Heart left ventricle (tissue), 16 donors: ENCODE data around the gene LDHAL6B. TPM values are rescaled to one million over a fixed set of nuclear protein-coding genes. Genes with fewer than 3 reads are reported as not detected.
A peak's percentile ranks its signal among the peaks of the same experiment; 100 is the strongest.

ENCODE experiments used
- ATAC-seq, 4 donors: fragments of 200-7000 bp; cut with Tn5 transposase; one replicate each; pipeline ENCODE4 v1.9.1; 2020 to 2022; ENCODE audit warnings: moderate library complexity in 4 of 4, mild to moderate bottlenecking in 3 of 4, moderate number of reproducible peaks in 1 of 4
- DNase-seq, 5 donors: peaks; one replicate each; pipeline ENCODE4 v3.0.0-alpha.2; 2020
- H3K27ac ChIP-seq, 12 donors: fragments of 200-600 bp; sonication (generic) in 4 of 12; one replicate each; pipeline versions ENCODE4 v1.5.0 to v1.8.0; 2016 to 2022; ENCODE audit warnings: mild to moderate bottlenecking in 2 of 12
- H3K27me3 ChIP-seq, 9 donors: fragments of 200-600 bp; sonication (generic) in 2 of 9; one replicate each; pipeline versions ENCODE4 v1.5.1 to v1.8.0; 2016 to 2022; ENCODE audit warnings: mild to moderate bottlenecking in 3 of 9
- H3K36me3 ChIP-seq, 9 donors: fragments of 200-600 bp; sonication (generic) in 2 of 9; one replicate each; pipeline versions ENCODE4 v1.5.0 to v1.8.0; 2018 to 2022; ENCODE audit warnings: mild to moderate bottlenecking in 2 of 9
- H3K4me1 ChIP-seq, 12 donors: fragments of 200-600 bp; sonication (generic) in 4 of 12; one replicate each; pipeline versions ENCODE4 v1.5.0 to v1.8.0; 2016 to 2022; ENCODE audit warnings: mild to moderate bottlenecking in 3 of 12
- H3K4me3 ChIP-seq, 12 donors: fragments of 200-600 bp; sonication (generic) in 4 of 12; one replicate each; pipeline versions ENCODE4 v1.5.0 to v1.8.0; 2017 to 2022; ENCODE audit warnings: mild to moderate bottlenecking in 9 of 12, moderate library complexity in 4 of 12
- H3K9me3 ChIP-seq, 12 donors: fragments of 200-600 bp; sonication (generic) in 4 of 12; one replicate each; pipeline versions ENCODE4 v1.5.0 to v1.8.0; 2016 to 2022; ENCODE audit warnings: mild to moderate bottlenecking in 1 of 12
- POLR2A ChIP-seq, 2 donors: fragments of 450-650 bp; IDR thresholded peaks; one replicate each; pipeline ENCODE4 v1.6.1; 2017; ENCODE audit warnings: antibody characterized with exemption in 2 of 2, mild to moderate bottlenecking in 2 of 2, moderate library complexity in 2 of 2
- WGBS, 4 donors: extraction: QIAGEN DNeasy Blood & Tissue Kit in 2 of 4; methylation state at CpG; one replicate each; pipeline versions ENCODE4 v1.1.5 to v1.1.7; 2013 to 2018; 5-methylcytosine and 5-hydroxymethylcytosine counted together
- intact Hi-C, 10 donors: fragments of 100-400 bp; cut with DNase I; formaldehyde crosslinking; loops; one replicate each; pipeline versions ENCODE4 v1.11.1 to v1.14.2; 2022
- polyA plus RNA-seq, 2 donors: library from polyadenylated mRNA; stranded (reverse); fragments of 200-250 nt; gene quantifications; one replicate each; pipeline ENCODE4 v1.2.3, GENCODE V29; 2013
- total RNA-seq, 9 donors: library from RNA; depleted of rRNA in 2 of 9; stranded (reverse); fragments of >200 nt in 2 of 9; fragmentation: NEBNext Ultra II Directional in 3 of 9; extraction: Animal tissue kit (Norgen Biotek cat#: 25700) in 3 of 9; gene quantifications; one replicate each; pipeline versions ENCODE4 v1.1.0 to v1.2.4, GENCODE V29; 2016 to 2023
- TF ChIP-seq, protein P1 (sequence below), 12 donors: fragments of 200-600 bp; sonication (generic) in 4 of 12; IDR thresholded peaks; one replicate each; pipeline versions ENCODE4 v1.5.0 to v1.8.0; 2018 to 2022; ENCODE audit warnings: antibody characterized with exemption in 12 of 12, mild to moderate bottlenecking in 5 of 12
- donor health status: ischemic (EF 13 %, LVEDD 7.1; RV severe dilation, severe dysfunction).
- donor health status: healthy with polysubstance abuse.
- donor health status: DM: no; HTN: yes; CAD: no.
- donor health status: DM: no; HTN: no; CAD: no.
- donor health status: ischemic (EF 25% LVEDD 6.9; RV normal size, moderate dysfunction).
- donor health status: ischemic (EF 25% LVEDD 5.7; RV mildly dilated, moderate dysfunction).
- donor health status: healthy.
- donor health status: DM: yes; HTN: yes; CAD: no.
- donor health status: ischemic (EF 35%, LVEDD 5.7; RV mildly dilated, moderate dysfunction).
- donor health status: nonischemic (EF 11% LVEDD 7.7; RV severe dilation, severe dysfunction).
- donor health status: DM: yes; HTN: yes; CAD: no.
- donor health status: PGD.
- donor health status: ischemic (EF 29% LVEDD 5.4; RV normal size, mild dysfunction).
- donor health status: nonischemic (EF 23%, LVEDD 6.1; RV moderate dilation, normal function).

The LDHAL6B gene
- total and polyA plus RNA-seq, 11 donors: not detected

DNA sequence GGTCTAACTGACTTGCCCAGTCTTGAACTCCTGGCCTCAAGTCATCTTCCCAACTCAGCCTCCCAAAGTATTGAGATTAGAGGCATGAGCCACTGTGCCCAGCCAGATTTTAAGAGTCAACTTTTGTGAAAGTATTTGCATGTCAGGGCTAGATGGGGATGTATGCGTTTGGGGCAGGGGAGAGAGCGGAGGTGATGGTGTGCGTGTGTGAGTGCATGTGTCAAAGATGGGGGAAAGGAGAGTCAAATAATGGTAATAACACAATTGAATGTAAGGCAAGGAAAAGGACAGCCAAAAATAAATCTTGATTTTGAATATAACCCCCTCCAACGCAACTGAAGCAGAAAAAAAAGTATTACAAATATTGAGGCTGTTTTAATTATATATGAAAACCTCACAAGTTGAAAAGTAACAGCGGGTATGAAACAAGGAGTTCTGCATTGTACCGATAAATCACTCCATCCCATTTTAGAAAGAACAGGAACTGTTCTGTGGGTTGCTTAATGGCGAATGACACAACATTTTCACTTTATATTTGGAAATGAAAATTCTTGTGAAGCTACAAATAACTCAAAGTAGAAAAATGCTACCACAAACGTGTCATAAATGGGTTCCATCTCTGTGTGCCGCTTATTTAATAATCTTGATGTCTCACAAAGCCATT lies 29.9 kb upstream of the LDHAL6B start:
- Histone ChIP-seq H3K27ac (peak overlapping the region in 1 of 12 donors; percentile 89), H3K9me3 (peaks cover 0 to 7% (median 4%) of the 10 kb centered on the region in 12 donors), H3K27me3 (no peaks in the 10 kb centered on the region), H3K4me3 (no peak overlapping the region), H3K36me3 (peaks cover 0 to 62% (median 36%) of the 10 kb centered on the region in 9 donors), H3K4me1 (peaks cover 0 to 62% (median 8%) of the 10 kb centered on the region in 12 donors)
- WGBS, 4 donors: 89 to 95% (median 91%) methylated on average over 9 of the region's 9 CpGs
- intact Hi-C loops: loop anchor here in 3 of 10 donors (5.0 to 10.0 kb wide), 3 partner anchors 196 to 318 kb away; partner anchors contain the start of gene MYO1E (in 1 of the 3)
- ATAC-seq: no peak
- no peak for TF ChIP-seq POLR2A (IDR thresholded peaks at IDR 0.05)
- TF ChIP-seq, protein P1, sequence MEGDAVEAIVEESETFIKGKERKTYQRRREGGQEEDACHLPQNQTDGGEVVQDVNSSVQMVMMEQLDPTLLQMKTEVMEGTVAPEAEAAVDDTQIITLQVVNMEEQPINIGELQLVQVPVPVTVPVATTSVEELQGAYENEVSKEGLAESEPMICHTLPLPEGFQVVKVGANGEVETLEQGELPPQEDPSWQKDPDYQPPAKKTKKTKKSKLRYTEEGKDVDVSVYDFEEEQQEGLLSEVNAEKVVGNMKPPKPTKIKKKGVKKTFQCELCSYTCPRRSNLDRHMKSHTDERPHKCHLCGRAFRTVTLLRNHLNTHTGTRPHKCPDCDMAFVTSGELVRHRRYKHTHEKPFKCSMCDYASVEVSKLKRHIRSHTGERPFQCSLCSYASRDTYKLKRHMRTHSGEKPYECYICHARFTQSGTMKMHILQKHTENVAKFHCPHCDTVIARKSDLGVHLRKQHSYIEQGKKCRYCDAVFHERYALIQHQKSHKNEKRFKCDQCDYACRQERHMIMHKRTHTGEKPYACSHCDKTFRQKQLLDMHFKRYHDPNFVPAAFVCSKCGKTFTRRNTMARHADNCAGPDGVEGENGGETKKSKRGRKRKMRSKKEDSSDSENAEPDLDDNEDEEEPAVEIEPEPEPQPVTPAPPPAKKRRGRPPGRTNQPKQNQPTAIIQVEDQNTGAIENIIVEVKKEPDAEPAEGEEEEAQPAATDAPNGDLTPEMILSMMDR (IDR thresholded peaks at IDR 0.05): no peak
- no peak for DNase-seq

DNA sequence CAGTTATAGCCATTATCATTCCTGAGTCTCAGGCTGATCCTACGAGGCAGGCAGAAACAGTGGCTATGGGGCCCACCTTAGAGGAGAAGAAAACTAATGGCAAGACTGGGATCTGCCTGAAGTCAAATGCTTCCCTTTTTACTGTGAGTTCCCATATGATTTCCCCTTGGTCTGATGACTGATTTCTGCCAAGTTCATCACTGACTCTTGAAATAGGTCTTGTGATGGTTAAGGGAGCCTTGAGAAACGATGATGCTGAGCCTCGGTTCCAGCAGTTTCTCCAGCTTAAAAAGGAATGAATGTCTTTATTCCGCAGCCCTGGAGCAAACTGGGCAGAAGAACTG lies 29.4 kb upstream of the LDHAL6B start:
- intact Hi-C loops: loop anchor here in 3 of 10 donors (5.0 to 10.0 kb wide), 3 partner anchors 195 to 318 kb away; partner anchors contain the start of gene MYO1E (in 1 of the 3)
- no peak overlapping the region for H3K4me3 ChIP-seq
- DNase-seq (no peak), ATAC-seq (no peak)
- TF ChIP-seq POLR2A (IDR thresholded peaks at IDR 0.05): no peak
- TF ChIP-seq, protein P1 (IDR thresholded peaks at IDR 0.05): no peak
- H3K27ac ChIP-seq: peak overlapping the region in 1 of 12 donors; percentile 89
- no peaks in the 10 kb centered on the region for H3K27me3 ChIP-seq
- peaks cover 0 to 62% (median 8%) of the 10 kb centered on the region in 12 donors for H3K4me1 ChIP-seq
- H3K36me3 ChIP-seq: peaks cover 0 to 58% (median 33%) of the 10 kb centered on the region in 9 donors
- WGBS, 4 donors: 87 to 93% (median 92%) methylated on average over 4 of the region's 4 CpGs
- peaks cover 0 to 12% (median 9%) of the 10 kb centered on the region in 12 donors for H3K9me3 ChIP-seq

DNA sequence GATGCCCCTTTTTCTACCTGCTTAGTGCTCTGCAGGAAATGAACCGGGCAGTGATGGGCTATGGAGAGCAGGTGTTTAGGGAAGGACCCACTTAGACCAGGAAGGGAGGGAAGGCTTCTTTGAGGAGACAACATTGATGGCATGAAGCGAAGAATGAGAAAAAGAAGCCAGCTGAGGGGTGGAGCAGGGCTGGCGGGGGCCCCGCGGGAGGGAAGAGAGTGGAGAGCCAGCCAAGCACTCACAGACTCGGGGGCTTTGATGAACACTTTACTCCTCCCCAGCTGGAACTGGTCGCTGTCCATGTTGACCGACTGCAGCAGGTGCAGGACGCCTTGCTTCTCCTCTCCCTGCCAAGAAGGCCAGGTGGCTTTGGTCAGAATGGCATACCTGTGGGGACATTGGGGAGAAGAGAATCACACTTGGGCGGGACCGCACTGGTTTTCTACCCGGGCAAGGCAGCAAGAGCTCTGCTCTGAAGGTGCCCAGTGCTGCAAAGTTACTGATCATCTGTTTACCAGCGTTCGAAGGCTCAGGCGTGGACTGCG lies 28.4 kb upstream of the LDHAL6B start:
- Histone ChIP-seq H3K9me3 (peaks cover 0 to 20% (median 11%) of the 10 kb centered on the region in 12 donors), H3K36me3 (peaks cover 0 to 51% (median 28%) of the 10 kb centered on the region in 9 donors), H3K27me3 (no peaks in the 10 kb centered on the region), H3K4me3 (no peak overlapping the region), H3K4me1 (peaks cover 0 to 62% (median 8%) of the 10 kb centered on the region in 12 donors), H3K27ac (peak overlapping the region in 1 of 12 donors; percentile 89)
- intact Hi-C loops: loop anchor here in 3 of 10 donors (5.0 to 10.0 kb wide), 3 partner anchors 194 to 317 kb away; partner anchors contain the start of gene MYO1E (in 1 of the 3)
- 92 to 95% (median 93%) methylated on average over 16 of the region's 16 CpGs for WGBS, 4 donors
- TF ChIP-seq POLR2A (IDR thresholded peaks at IDR 0.05): no peak
- TF ChIP-seq, protein P1 (IDR thresholded peaks at IDR 0.05): no peak
- no peak for ATAC-seq
- DNase-seq: no peak

DNA sequence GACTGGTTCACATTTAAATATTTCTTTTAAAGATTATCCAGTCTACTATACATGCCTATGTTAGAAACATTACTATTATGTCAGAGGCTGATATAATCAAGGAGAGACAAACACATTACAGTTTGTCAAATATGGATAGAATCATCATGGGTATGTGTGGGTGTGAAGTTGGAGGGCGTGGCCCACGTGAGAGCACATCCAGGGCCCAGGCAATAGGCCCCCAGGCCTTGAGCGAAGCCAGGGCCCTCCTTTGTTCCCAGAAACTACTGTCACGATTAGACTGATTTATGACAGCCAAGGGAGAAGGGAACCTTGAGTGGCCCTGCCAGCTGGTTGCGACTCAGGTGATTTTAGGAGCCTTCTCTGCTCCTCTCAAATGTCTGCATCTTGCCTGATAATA lies 26.9 kb upstream of the LDHAL6B start:
- WGBS, 4 donors: 89 to 94% (median 91%) methylated on average over 5 of the region's 5 CpGs
- H3K36me3 ChIP-seq: peaks cover 0 to 56% (median 20%) of the 10 kb centered on the region in 9 donors
- peaks cover 0 to 21% (median 11%) of the 10 kb centered on the region in 12 donors for H3K9me3 ChIP-seq
- no peak for ATAC-seq
- peaks cover 0 to 54% (median 7%) of the 10 kb centered on the region in 12 donors for H3K4me1 ChIP-seq
- TF ChIP-seq, protein P1 (IDR thresholded peaks at IDR 0.05): no peak
- no peak for TF ChIP-seq POLR2A (IDR thresholded peaks at IDR 0.05)
- no peaks in the 10 kb centered on the region for H3K27me3 ChIP-seq
- DNase-seq: no peak
- H3K27ac ChIP-seq: no peak overlapping the region
- H3K4me3 ChIP-seq: no peak overlapping the region
- intact Hi-C loops: loop anchor here in 3 of 10 donors (5.0 to 10.0 kb wide), 3 partner anchors 193 to 315 kb away; partner anchors contain the start of gene MYO1E (in 1 of the 3)
